Left ventricle myocardium inferior (tissue), 1 donor: Measurements from ENCODE around the gene CSMD2. TPM values are rescaled to one million over a fixed set of nuclear protein-coding genes. Genes with fewer than 3 reads are reported as not detected.

ENCODE experiments used
- DNase-seq: peaks from one replicate; pipeline ENCODE4 v3.0.0-alpha.2; 2020
- H3K27ac ChIP-seq: fragments of 200-600 bp; replicated peaks from 2 replicates; pipeline ENCODE4 v1.8.0; 2021
- H3K27me3 ChIP-seq: fragments of 200-600 bp; 2 replicates; pipeline ENCODE4 v1.8.0; 2021; ENCODE audit warnings: low read depth
- H3K36me3 ChIP-seq: fragments of 200-600 bp; 2 replicates; pipeline ENCODE4 v1.8.0; 2021
- H3K4me1 ChIP-seq: fragments of 200-600 bp; 2 replicates; pipeline ENCODE4 v1.8.0; 2021
- H3K4me3 ChIP-seq: fragments of 200-600 bp; 2 replicates; pipeline ENCODE4 v1.8.0; 2021; ENCODE audit warnings: mild to moderate bottlenecking, moderate library complexity
- H3K9me3 ChIP-seq: fragments of 200-600 bp; replicated peaks from 2 replicates; pipeline ENCODE4 v1.8.0; 2021
- intact Hi-C: fragments of 100-400 bp; cut with micrococcal nuclease; formaldehyde crosslinking; loops from one replicate; pipeline ENCODE4 v1.11.0; 2022
- total RNA-seq: library from RNA; stranded (reverse); fragmentation: NEBNext Ultra II Directional; extraction: Animal tissue kit (Norgen Biotek cat#: 25700); gene quantifications from one replicate; pipeline ENCODE4 v1.2.1, GENCODE V29; 2021
- TF ChIP-seq, protein P1 (sequence below): fragments of 200-600 bp; IDR thresholded peaks from 2 replicates; pipeline ENCODE4 v1.8.0; 2021; ENCODE audit warnings: antibody characterized with exemption, mild to moderate bottlenecking, borderline replicate concordance
- donor health status: DM: no; HTN: yes; CAD: no; lungs with severe emphysema.

Gene CSMD2
- total RNA-seq, 1 donor from 2014 or later = 0.14 TPM

- no peak for DNase-seq
- TF ChIP-seq, protein P1, sequence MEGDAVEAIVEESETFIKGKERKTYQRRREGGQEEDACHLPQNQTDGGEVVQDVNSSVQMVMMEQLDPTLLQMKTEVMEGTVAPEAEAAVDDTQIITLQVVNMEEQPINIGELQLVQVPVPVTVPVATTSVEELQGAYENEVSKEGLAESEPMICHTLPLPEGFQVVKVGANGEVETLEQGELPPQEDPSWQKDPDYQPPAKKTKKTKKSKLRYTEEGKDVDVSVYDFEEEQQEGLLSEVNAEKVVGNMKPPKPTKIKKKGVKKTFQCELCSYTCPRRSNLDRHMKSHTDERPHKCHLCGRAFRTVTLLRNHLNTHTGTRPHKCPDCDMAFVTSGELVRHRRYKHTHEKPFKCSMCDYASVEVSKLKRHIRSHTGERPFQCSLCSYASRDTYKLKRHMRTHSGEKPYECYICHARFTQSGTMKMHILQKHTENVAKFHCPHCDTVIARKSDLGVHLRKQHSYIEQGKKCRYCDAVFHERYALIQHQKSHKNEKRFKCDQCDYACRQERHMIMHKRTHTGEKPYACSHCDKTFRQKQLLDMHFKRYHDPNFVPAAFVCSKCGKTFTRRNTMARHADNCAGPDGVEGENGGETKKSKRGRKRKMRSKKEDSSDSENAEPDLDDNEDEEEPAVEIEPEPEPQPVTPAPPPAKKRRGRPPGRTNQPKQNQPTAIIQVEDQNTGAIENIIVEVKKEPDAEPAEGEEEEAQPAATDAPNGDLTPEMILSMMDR = no peak
- H3K9me3 ChIP-seq = no peaks in the 10 kb centered on the region
- H3K27ac ChIP-seq = no peak overlapping the region
- H3K4me1 ChIP-seq = no peaks in the 10 kb centered on the region
- H3K27me3 ChIP-seq = peaks cover 34% of the 10 kb centered on the region
- no peaks in the 10 kb centered on the region for H3K36me3 ChIP-seq
- intact Hi-C loops = no loop called here
- H3K4me3 ChIP-seq = no peak overlapping the region
Observed at GRCh38 chr1:34140011-34140676, 24.9 kb downstream of the CSMD2 start.

DNA sequence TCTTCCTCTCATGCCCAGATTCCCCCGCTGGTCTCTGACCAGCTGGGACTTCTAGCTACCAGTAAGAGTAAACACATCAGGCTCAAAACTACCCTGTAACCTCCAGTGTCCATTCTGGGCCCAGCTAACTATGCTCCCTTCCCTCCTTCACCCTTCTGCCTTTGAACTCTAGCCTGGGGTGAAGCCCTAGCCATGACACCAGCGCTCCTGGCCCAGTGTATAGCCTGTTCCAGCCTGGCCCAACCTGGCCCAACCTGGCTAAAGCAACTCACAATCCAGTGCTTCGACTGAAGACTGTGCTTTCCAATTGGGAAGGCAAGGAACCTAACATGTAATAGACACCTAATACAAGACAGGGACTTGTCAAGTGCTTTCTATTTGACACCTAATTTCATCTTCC, 27.6 kb downstream of the CSMD2 start:
- no peak for DNase-seq
- TF ChIP-seq, protein P1 = no peak
- Histone ChIP-seq H3K4me3 (no peak overlapping the region), H3K9me3 (no peaks in the 10 kb centered on the region), H3K36me3 (no peaks in the 10 kb centered on the region), H3K4me1 (no peaks in the 10 kb centered on the region), H3K27ac (no peak overlapping the region), H3K27me3 (peaks cover 11% of the 10 kb centered on the region)
- intact Hi-C loops = no loop called here

DNA sequence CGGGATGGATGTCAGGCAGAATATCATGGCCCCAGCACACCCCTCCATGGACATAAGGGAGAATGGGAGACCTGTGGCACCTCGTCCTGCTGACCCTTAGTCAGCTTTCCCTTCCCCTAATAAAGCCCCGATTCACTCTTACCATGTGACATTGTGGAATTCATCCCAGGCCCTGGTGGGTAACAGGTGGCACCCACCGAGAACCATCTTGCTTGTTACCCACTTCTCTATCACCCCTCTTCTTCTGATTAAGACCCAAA, 32.9 kb downstream of the CSMD2 start:
- Histone ChIP-seq H3K36me3 (no peaks in the 10 kb centered on the region), H3K27ac (no peak overlapping the region), H3K27me3 (peaks cover 29% of the 10 kb centered on the region), H3K4me3 (no peak overlapping the region), H3K4me1 (no peaks in the 10 kb centered on the region), H3K9me3 (no peaks in the 10 kb centered on the region)
- TF ChIP-seq, protein P1 = no peak
- DNase-seq = no peak
- intact Hi-C loops = no loop called here

DNA sequence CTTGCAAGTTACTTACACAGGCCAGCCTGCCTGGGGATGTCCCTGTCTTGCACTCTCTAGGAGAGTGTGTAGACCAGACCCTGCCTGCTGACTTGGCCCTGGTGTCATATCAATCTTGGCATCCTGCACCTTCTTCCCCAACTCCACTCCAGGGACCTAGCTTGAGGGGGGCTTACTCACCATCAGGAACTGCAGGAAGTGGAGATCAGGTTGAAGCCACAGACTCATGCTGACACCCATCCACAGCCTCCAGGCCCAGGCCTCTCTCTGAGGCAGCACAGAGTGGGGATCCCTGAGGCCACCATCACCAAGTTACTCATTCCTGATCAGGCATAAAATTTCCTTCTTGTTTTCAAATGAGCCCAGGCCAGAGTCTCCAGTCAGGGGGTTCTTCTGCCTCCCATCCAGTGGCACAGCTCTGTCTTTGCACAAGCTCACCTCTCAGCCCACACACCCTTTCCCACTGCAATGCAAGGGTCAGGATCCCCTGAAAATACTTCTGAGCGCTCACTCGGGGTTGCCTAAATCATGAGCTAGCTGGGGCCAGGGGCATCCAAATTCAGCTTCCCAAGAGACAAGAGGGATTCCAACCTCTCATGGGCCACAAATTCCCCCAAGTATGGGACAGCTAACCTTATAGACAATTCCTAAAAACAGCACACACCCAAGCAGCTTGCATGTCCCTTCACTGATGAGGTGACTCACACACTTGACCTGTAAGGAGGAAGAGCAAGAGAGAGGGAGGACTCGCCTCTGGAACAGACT, 33.5 kb downstream of the CSMD2 start:
- DNase-seq = no peak
- Histone ChIP-seq H3K27me3 (peaks cover 34% of the 10 kb centered on the region), H3K9me3 (no peaks in the 10 kb centered on the region), H3K27ac (no peak overlapping the region), H3K36me3 (no peaks in the 10 kb centered on the region), H3K4me1 (no peaks in the 10 kb centered on the region), H3K4me3 (no peak overlapping the region)
- TF ChIP-seq, protein P1 = no peak
- intact Hi-C loops = no loop called here

DNA sequence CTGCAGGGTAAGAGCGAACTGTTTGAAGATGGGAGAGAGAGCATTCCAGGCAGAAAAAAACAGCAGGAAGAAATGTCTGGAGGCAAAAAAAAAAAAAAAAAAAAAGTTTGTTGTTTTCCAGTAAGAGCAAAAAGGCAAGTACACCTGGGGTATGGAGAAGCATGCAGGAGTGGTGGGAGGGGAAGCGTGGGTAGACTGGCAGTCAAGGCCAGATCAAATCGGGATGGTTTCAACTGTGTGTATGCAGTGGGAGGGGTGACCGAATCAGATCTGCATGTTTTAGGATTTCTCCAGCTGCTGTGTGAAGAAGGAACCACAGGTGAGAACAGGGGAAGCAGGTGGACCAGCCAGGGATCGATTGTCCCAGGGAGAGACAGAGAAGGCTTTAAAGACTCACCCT, 34.7 kb downstream of the CSMD2 start:
- Histone ChIP-seq H3K4me1 (no peaks in the 10 kb centered on the region), H3K27ac (no peak overlapping the region), H3K4me3 (no peak overlapping the region), H3K27me3 (peaks cover 44% of the 10 kb centered on the region), H3K36me3 (no peaks in the 10 kb centered on the region), H3K9me3 (no peaks in the 10 kb centered on the region)
- intact Hi-C loops = no loop called here
- no peak for DNase-seq
- TF ChIP-seq, protein P1 = no peak
